AG10803 (cell line): ENCODE data around the gene COL23A1.

Experiments used
- DNase-seq: peaks from one replicate; pipeline ENCODE4 v3.0.0; 2010; ENCODE audit warnings: low read depth
- H3K4me3 ChIP-seq: 2 replicates; pipeline ENCODE4 v1.5.1; 2011; ENCODE audit warnings: mild to moderate bottlenecking, low read length, control low read depth
- TF ChIP-seq, protein P1 (sequence below): conservative IDR thresholded peaks from 2 replicates; pipeline ENCODE4 v1.5.1; 2011; ENCODE audit warnings: mild to moderate bottlenecking, low read length, control low read depth, inconsistent platforms

Gene COL23A1

GRCh38 chr5:178381921-178382695 is 208.1 kb downstream of the COL23A1 start:
- H3K4me3 ChIP-seq, result no peak overlapping the region
- no peak for DNase-seq
- TF ChIP-seq, protein P1, sequence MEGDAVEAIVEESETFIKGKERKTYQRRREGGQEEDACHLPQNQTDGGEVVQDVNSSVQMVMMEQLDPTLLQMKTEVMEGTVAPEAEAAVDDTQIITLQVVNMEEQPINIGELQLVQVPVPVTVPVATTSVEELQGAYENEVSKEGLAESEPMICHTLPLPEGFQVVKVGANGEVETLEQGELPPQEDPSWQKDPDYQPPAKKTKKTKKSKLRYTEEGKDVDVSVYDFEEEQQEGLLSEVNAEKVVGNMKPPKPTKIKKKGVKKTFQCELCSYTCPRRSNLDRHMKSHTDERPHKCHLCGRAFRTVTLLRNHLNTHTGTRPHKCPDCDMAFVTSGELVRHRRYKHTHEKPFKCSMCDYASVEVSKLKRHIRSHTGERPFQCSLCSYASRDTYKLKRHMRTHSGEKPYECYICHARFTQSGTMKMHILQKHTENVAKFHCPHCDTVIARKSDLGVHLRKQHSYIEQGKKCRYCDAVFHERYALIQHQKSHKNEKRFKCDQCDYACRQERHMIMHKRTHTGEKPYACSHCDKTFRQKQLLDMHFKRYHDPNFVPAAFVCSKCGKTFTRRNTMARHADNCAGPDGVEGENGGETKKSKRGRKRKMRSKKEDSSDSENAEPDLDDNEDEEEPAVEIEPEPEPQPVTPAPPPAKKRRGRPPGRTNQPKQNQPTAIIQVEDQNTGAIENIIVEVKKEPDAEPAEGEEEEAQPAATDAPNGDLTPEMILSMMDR, result no peak

DNA sequence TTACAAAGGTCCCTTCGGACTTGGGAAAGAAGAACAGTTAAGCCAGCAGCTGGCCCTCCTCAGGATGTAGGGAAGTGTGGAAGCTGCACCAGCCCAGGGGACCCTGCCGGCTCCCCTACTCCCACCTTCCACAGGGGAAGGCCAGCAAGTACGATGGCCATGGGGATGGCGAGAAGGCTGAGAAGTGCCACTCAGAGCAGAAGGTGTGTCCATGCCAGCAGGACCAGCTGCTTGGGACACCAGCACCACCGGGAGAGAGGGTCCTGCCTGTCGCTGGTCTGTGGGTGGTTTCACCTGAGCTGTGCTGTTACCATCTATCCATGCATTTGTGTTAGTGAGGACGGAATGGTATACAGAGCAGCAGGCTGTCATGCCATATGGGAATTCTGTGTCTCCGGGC is 209.0 kb downstream of the COL23A1 start:
- H3K4me3 ChIP-seq, result no peak overlapping the region
- TF ChIP-seq, protein P1, result no peak
- no peak for DNase-seq

GRCh38 chr5:178380541-178381074 is 209.6 kb downstream of the COL23A1 start:
- TF ChIP-seq, protein P1, result no peak
- H3K4me3 ChIP-seq, result no peak overlapping the region
- DNase-seq, result no peak

DNA sequence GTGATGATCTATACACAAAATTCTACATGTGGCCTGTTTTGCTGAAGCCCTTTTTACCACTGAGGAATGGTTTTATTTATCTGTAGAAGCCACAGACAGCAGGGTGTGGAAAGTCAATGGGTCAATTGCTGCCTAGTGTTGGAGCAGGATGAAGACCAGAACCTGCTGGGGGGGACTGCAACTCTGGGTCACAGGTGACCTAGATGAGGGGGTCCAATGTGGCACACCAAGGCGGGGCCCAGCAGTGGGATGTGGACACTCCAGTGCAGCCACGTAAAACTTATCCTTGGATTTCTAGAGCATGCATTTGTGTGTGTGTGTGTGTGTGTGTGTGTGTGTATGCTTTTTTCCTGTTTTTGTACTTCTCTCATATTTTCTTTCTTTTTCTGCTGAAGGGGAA is 210.1 kb downstream of the COL23A1 start:
- no peak overlapping the region for H3K4me3 ChIP-seq
- DNase-seq, result no peak
- TF ChIP-seq, protein P1, result no peak

DNA sequence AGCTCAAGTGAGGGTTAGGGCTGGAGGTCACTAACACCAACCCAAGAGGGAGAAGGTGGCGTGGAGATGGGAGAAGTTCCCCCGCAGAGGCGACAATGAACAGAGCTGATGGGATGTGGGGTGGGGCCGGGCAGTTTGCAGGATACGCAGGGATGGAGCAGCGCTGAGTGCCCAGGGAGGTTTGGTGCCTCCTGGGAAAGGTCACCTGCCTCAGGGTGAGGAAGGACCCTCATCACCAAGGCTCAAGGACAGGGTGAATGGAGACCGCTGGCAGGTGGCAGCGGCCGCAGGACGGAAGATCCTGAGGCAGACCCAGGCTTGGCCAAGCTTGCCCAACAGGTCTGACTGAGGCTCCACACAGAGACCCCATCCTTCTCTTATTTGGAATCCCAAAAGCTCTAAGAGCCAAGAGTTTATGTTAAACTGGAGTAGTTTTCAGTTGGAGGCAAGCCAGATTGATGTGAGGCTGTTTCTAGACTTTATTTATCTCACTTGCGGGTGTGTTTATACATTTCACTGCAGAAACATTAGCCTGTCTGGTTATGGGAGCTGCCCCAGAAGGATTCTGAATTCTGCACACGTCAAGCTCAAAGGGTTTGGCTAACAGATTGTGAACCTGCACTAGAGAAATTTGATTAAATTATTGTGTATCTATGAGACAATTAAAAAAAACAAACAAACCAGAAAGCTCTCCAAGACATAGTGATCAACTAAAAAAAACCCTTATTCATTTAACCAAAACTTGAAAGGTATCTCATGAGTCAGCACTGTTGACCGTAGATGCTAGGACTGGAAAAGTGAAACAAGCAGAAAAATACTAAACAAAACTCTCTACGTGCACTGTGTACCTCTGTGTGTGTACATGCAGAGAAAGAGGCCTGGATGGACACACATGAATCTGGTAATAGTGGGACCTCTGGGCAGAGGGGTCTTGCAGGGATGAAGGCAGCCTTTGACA is 211.4 kb downstream of the COL23A1 start:
- TF ChIP-seq, protein P1, result no peak
- DNase-seq, result no peak
- no peak overlapping the region for H3K4me3 ChIP-seq

GRCh38 chr5:178377583-178378270 is 212.5 kb downstream of the COL23A1 start:
- TF ChIP-seq, protein P1, result no peak
- H3K4me3 ChIP-seq, result no peak overlapping the region
- DNase-seq, result no peak
